Suprapubic skin (tissue), 4 donors: ENCODE data around the gene GYS2. TPM values are rescaled to one million over a fixed set of nuclear protein-coding genes. Genes with fewer than 3 reads are reported as not detected.

ENCODE experiments used
- DNase-seq, 2 donors: peaks; one replicate each; pipeline ENCODE4 v3.0.0-alpha.2; 2019; ENCODE audit warnings: low spot score in 2 of 2
- H3K27ac ChIP-seq: fragments of 200-600 bp; sonication (generic); one replicate; pipeline ENCODE4 v1.5.1; 2019
- H3K27me3 ChIP-seq: fragments of 200-600 bp; sonication (generic); one replicate; pipeline ENCODE4 v1.5.1; 2019
- H3K36me3 ChIP-seq: fragments of 200-600 bp; sonication (generic); one replicate; pipeline ENCODE4 v1.5.1; 2019
- H3K4me1 ChIP-seq: fragments of 200-600 bp; sonication (generic); one replicate; pipeline ENCODE4 v1.5.1; 2019
- H3K4me3 ChIP-seq: fragments of 200-600 bp; sonication (generic); one replicate; pipeline ENCODE4 v1.5.1; 2019; ENCODE audit warnings: mild to moderate bottlenecking
- H3K9me3 ChIP-seq: fragments of 200-600 bp; sonication (generic); one replicate; pipeline ENCODE4 v1.5.1; 2019
- CTCF ChIP-seq, 2 donors: fragments of 200-600 bp in 1 of 2; fragments of 450-650 bp in 1 of 2; sonication (generic) in 1 of 2; IDR thresholded peaks; one replicate each; pipeline ENCODE4 v1.5.1; 2016 to 2019; ENCODE audit warnings: antibody characterized with exemption in 2 of 2, mild to moderate bottlenecking in 1 of 2, moderate library complexity in 1 of 2
- EP300 ChIP-seq: sonication (generic); formaldehyde crosslinking; IDR thresholded peaks from one replicate; pipeline ENCODE4 v1.6.1; 2017; ENCODE audit warnings: antibody characterized with exemption
- POLR2A ChIP-seq, 2 donors: fragments of 450-650 bp; IDR thresholded peaks; one replicate each; pipeline ENCODE4 v1.6.1; 2017; ENCODE audit warnings: antibody characterized with exemption in 2 of 2, mild to moderate bottlenecking in 2 of 2, moderate library complexity in 2 of 2
- POLR2AphosphoS5 ChIP-seq, 3 donors: sonication (generic); formaldehyde crosslinking; IDR thresholded peaks; one replicate each; pipeline ENCODE4 v1.6.1; 2017; ENCODE audit warnings: antibody characterized with exemption in 3 of 3
- WGBS: methylation state at CpG from one replicate; pipeline ENCODE4 v1.1.5; 2018; 5-methylcytosine and 5-hydroxymethylcytosine counted together
- total RNA-seq, 4 donors: library from RNA; depleted of rRNA; stranded (reverse); fragments of >200 nt; gene quantifications; one replicate each; pipeline ENCODE4 v1.1.0, GENCODE V29; 2016

GYS2 gene
- total RNA-seq, 4 donors from 2014 or later: 0.32 TPM; not detected in 3

- 86% methylated on average over 5 of the region's 5 CpGs for WGBS
- no peaks in the 10 kb centered on the region for H3K4me1 ChIP-seq
- no peak overlapping the region for H3K4me3 ChIP-seq
- no peak for DNase-seq
- no peaks in the 10 kb centered on the region for H3K9me3 ChIP-seq
- no peaks in the 10 kb centered on the region for H3K36me3 ChIP-seq
- H3K27ac ChIP-seq: no peak overlapping the region
- no peak for TF ChIP-seq EP300
- no peak for TF ChIP-seq POLR2AphosphoS5 (IDR thresholded peaks at IDR 0.05)
- no peak for TF ChIP-seq CTCF (IDR thresholded peaks at IDR 0.05)
- TF ChIP-seq POLR2A (IDR thresholded peaks at IDR 0.05): no peak
- no peaks in the 10 kb centered on the region for H3K27me3 ChIP-seq
Observed at GRCh38 chr12:21566223-21566906, 38.3 kb downstream of the GYS2 start.

- no peak for TF ChIP-seq EP300
- TF ChIP-seq CTCF (IDR thresholded peaks at IDR 0.05): no peak
- TF ChIP-seq POLR2A (IDR thresholded peaks at IDR 0.05): no peak
- TF ChIP-seq POLR2AphosphoS5 (IDR thresholded peaks at IDR 0.05): no peak
- Histone ChIP-seq H3K9me3 (no peaks in the 10 kb centered on the region), H3K4me3 (no peak overlapping the region), H3K36me3 (no peaks in the 10 kb centered on the region), H3K27ac (no peak overlapping the region), H3K4me1 (no peaks in the 10 kb centered on the region), H3K27me3 (no peaks in the 10 kb centered on the region)
- no peak for DNase-seq
- 83% methylated on average over 2 of the region's 2 CpGs for WGBS
Observed at GRCh38 chr12:21562859-21563258, 41.8 kb downstream of the GYS2 start.

- H3K4me3 ChIP-seq: no peak overlapping the region
Observed at GRCh38 chr12:21561158-21561557, 43.5 kb downstream of the GYS2 start.

GRCh38 chr12:21559855-21560569 is 44.6 kb downstream of the GYS2 start:
- no peak overlapping the region for H3K4me3 ChIP-seq
- H3K36me3 ChIP-seq: no peaks in the 10 kb centered on the region
- H3K4me1 ChIP-seq: no peaks in the 10 kb centered on the region
- no peak overlapping the region for H3K27ac ChIP-seq
- WGBS: 71% methylated on average over 7 of the region's 7 CpGs
- no peak for DNase-seq
- H3K9me3 ChIP-seq: no peaks in the 10 kb centered on the region
- TF ChIP-seq POLR2A (IDR thresholded peaks at IDR 0.05) (no peak), POLR2AphosphoS5 (IDR thresholded peaks at IDR 0.05) (no peak), EP300 (no peak), CTCF (IDR thresholded peaks at IDR 0.05) (no peak)
- H3K27me3 ChIP-seq: no peaks in the 10 kb centered on the region

More at GRCh38 chr12:21561158-21561557, 43.5 kb downstream of the GYS2 start:
- Histone ChIP-seq H3K36me3 (no peaks in the 10 kb centered on the region), H3K27me3 (no peaks in the 10 kb centered on the region), H3K27ac (no peak overlapping the region), H3K4me1 (no peaks in the 10 kb centered on the region), H3K9me3 (no peaks in the 10 kb centered on the region)
- no peak for DNase-seq
- 55% methylated on average over 2 of the region's 2 CpGs for WGBS
- TF ChIP-seq EP300 (no peak), CTCF (IDR thresholded peaks at IDR 0.05) (no peak), POLR2A (IDR thresholded peaks at IDR 0.05) (no peak), POLR2AphosphoS5 (IDR thresholded peaks at IDR 0.05) (no peak)

GRCh38 chr12:21558100-21558679 is 46.5 kb downstream of the GYS2 start:
- Histone ChIP-seq H3K27ac (no peak overlapping the region), H3K4me3 (no peak overlapping the region), H3K9me3 (no peaks in the 10 kb centered on the region), H3K27me3 (no peaks in the 10 kb centered on the region), H3K36me3 (no peaks in the 10 kb centered on the region), H3K4me1 (no peaks in the 10 kb centered on the region)
- TF ChIP-seq EP300 (no peak), CTCF (IDR thresholded peaks at IDR 0.05) (no peak), POLR2AphosphoS5 (IDR thresholded peaks at IDR 0.05) (no peak), POLR2A (IDR thresholded peaks at IDR 0.05) (no peak)
- DNase-seq: no peak
- 86% methylated on average over 9 of the region's 9 CpGs for WGBS
